HCT116 (cell line): ENCODE data around the gene ZSCAN9. TPM values are rescaled to one million over a fixed set of nuclear protein-coding genes. Genes with fewer than 3 reads are reported as not detected.

Source experiments
- ATAC-seq: fragments of 200-7000 bp; cut with Tn5 transposase; 2 replicates; pipeline ENCODE4 v1.9.1; 2020; ENCODE audit warnings: mild to moderate bottlenecking, moderate library complexity
- BruUV-seq: library from RNA; stranded (reverse); fragments of 400-500 nt; replicated peaks from 2 replicates; lab custom pipeline; 2021; lab: Mats Ljungman, UMichigan
- CTCF ChIA-PET: fragments of 300-600 bp; sonication (Branson Sonifier 250); formaldehyde crosslinking; loops from one replicate; lab custom pipeline; 2021; ENCODE audit warnings: antibody characterized with exemption; lab: Charles Lee
- POLR2A ChIA-PET: fragments of 300-600, 350-600 bp; sonication (Branson Sonifier 250); formaldehyde crosslinking; loops from one replicate; lab custom pipeline; 2021; ENCODE audit warnings: antibody characterized with exemption; lab: Charles Lee
- RAD21 ChIA-PET, 2 experiments: fragments of 300-600 bp; sonication (Branson Sonifier 250); formaldehyde crosslinking; loops; one replicate each; lab custom pipeline; 2023; ENCODE audit warnings: low total read pairs in 2 of 2; ENCODE audit not compliant: uncharacterized antibody in 2 of 2, unreplicated experiment in 2 of 2, low non-redundant PET in 1 of 2; lab: Charles Lee
- DNase-seq: peaks from one replicate; pipeline ENCODE4 v3.0.0-alpha.2; 2010; ENCODE audit warnings: low read depth, low spot score
- H2AFZ ChIP-seq: fragments of 200-600 bp; shearing (Covaris generic), sonication (generic); 2 replicates; pipeline ENCODE4 v1.6.1; 2017; ENCODE audit warnings: low read depth, mixed run types, mixed read lengths, antibody characterized with exemption, low read length; ENCODE audit not compliant: poor library complexity, severe bottlenecking
- H3K27ac ChIP-seq: 2 replicates; pipeline ENCODE4 v1.5.1; 2012; ENCODE audit warnings: low read depth, low read length
- H3K27me3 ChIP-seq: fragments of 200-600 bp; sonication (generic); 2 replicates; pipeline ENCODE4 v1.6.1; 2016; ENCODE audit warnings: mixed run types, low read length, mixed read lengths; ENCODE audit not compliant: insufficient read depth
- H3K36me3 ChIP-seq, 2 experiments: fragments of 200-500 bp in 1 of 2; fragments of 200-600 bp in 1 of 2; sonication (Bioruptor generic) in 1 of 2; sonication (generic) in 1 of 2; 2 replicates each; pipeline versions ENCODE4 v1.5.1 to v1.6.1; 2014 to 2016; ENCODE audit warnings: low read length in 2 of 2, inconsistent platforms in 1 of 2, mixed read lengths in 1 of 2, mixed run types in 1 of 2; ENCODE audit not compliant: insufficient read depth in 2 of 2, control insufficient read depth in 1 of 2
- H3K4me1 ChIP-seq, 2 experiments: fragments of 200-600 bp in 1 of 2; sonication (generic) in 1 of 2; 2 replicates each; pipeline versions ENCODE4 v1.5.1 to v1.6.1; 2012 to 2017; ENCODE audit warnings: low read length in 2 of 2, inconsistent platforms in 1 of 2, mild to moderate bottlenecking in 1 of 2, mixed read lengths in 1 of 2, mixed run types in 1 of 2, moderate library complexity in 1 of 2; ENCODE audit not compliant: insufficient read depth in 2 of 2, control insufficient read depth in 1 of 2
- H3K4me2 ChIP-seq: fragments of 200-600 bp; sonication (generic); 2 replicates; pipeline ENCODE4 v1.6.1; 2017; ENCODE audit warnings: mixed run types, low read length, mixed read lengths
- H3K4me3 ChIP-seq, 2 experiments: fragments of 200-600 bp in 1 of 2; sonication (generic) in 1 of 2; replicated peaks in 1 of 2; 2 replicates each; pipeline ENCODE4 v1.5.1; 2011 to 2016; ENCODE audit warnings: low read length in 2 of 2, control low read depth in 1 of 2, low read depth in 1 of 2, mild to moderate bottlenecking in 1 of 2, mixed read lengths in 1 of 2, mixed run types in 1 of 2
- H3K79me2 ChIP-seq: fragments of 200-600 bp; sonication (generic); 2 replicates; pipeline ENCODE4 v1.6.1; 2017; ENCODE audit warnings: mild to moderate bottlenecking, mixed run types, low read length, moderate library complexity, mixed read lengths; ENCODE audit not compliant: insufficient read depth
- H3K9ac ChIP-seq: fragments of 200-600 bp; sonication (generic); 2 replicates; pipeline ENCODE4 v1.6.1; 2016; ENCODE audit warnings: low read length, mixed read lengths
- H3K9me2 ChIP-seq: fragments of 200-600 bp; sonication (generic), shearing (Covaris generic); 2 replicates; pipeline ENCODE4 v1.6.1; 2017; ENCODE audit warnings: mixed run types, mild to moderate bottlenecking, moderate library complexity; ENCODE audit not compliant: insufficient read depth
- H3K9me3 ChIP-seq, 2 experiments: fragments of 200-500 bp in 1 of 2; fragments of 200-600 bp in 1 of 2; sonication (Bioruptor generic) in 1 of 2; sonication (generic) in 1 of 2; 2 replicates each; pipeline ENCODE4 v1.6.1; 2014 to 2017; ENCODE audit warnings: low read length in 2 of 2, mixed read lengths in 2 of 2, inconsistent platforms in 1 of 2, low read depth in 1 of 2, mild to moderate bottlenecking in 1 of 2, mixed run types in 1 of 2, moderate library complexity in 1 of 2; ENCODE audit not compliant: control insufficient read depth in 1 of 2, insufficient read depth in 1 of 2
- H4K20me1 ChIP-seq: fragments of 200-600 bp; sonication (generic), shearing (Covaris generic); 2 replicates; pipeline ENCODE4 v1.6.1; 2017; ENCODE audit warnings: mixed run types, mild to moderate bottlenecking, moderate library complexity; ENCODE audit not compliant: insufficient read depth
- ELF1 ChIP-seq: IDR thresholded peaks from 2 replicates; pipeline ENCODE4 v1.6.1; 2012; ENCODE audit warnings: low read depth, borderline replicate concordance
- EZH2 ChIP-seq: fragments of 200-600 bp; sonication (generic); IDR thresholded peaks from 2 replicates; pipeline ENCODE4 v1.6.1; 2017; ENCODE audit warnings: antibody characterized with exemption, mixed run types
- EZH2phosphoT487 ChIP-seq: fragments of 200-600 bp; IDR thresholded peaks from 2 replicates; pipeline ENCODE4 v1.6.1; 2018; ENCODE audit warnings: antibody characterized with exemption, borderline replicate concordance
- FOSL1 ChIP-seq: IDR thresholded peaks from 2 replicates; pipeline ENCODE4 v1.6.1; 2012; ENCODE audit warnings: low read depth
- JUND ChIP-seq: IDR thresholded peaks from 2 replicates; pipeline ENCODE4 v1.6.1; 2012
- POLR2A ChIP-seq: IDR thresholded peaks from 2 replicates; pipeline ENCODE4 v1.7.0; 2011; ENCODE audit warnings: borderline replicate concordance; ENCODE audit not compliant: insufficient read depth, insufficient read length; ENCODE audit errors: extremely low read depth
- POLR2AphosphoS5 ChIP-seq: IDR thresholded peaks from 2 replicates; pipeline ENCODE4 v1.6.1; 2011; ENCODE audit warnings: mild to moderate bottlenecking, low read depth, low read length, moderate library complexity
- RAD21 ChIP-seq: IDR thresholded peaks from 2 replicates; pipeline ENCODE4 v1.6.1; 2012; ENCODE audit warnings: low read depth, mild to moderate bottlenecking
- SP1 ChIP-seq: IDR thresholded peaks from 2 replicates; pipeline ENCODE4 v1.6.1; 2012; ENCODE audit warnings: low read depth
- SRF ChIP-seq: IDR thresholded peaks from 2 replicates; pipeline ENCODE4 v1.6.1; 2012; ENCODE audit warnings: low read depth
- TCF7L2 ChIP-seq: IDR thresholded peaks from 2 replicates; pipeline ENCODE4 v1.7.0; 2011; ENCODE audit warnings: borderline replicate concordance, inconsistent platforms; ENCODE audit not compliant: insufficient read depth, insufficient read length; ENCODE audit errors: extremely low read depth
- YY1 ChIP-seq: IDR thresholded peaks from 2 replicates; pipeline ENCODE4 v1.6.1; 2011; ENCODE audit warnings: low read length, low read depth, moderate library complexity, mild to moderate bottlenecking; ENCODE audit not compliant: insufficient replicate concordance; ENCODE audit errors: extremely low read depth
- ZNF274 ChIP-seq: fragments of 200-500 bp; sonication (Bioruptor generic); IDR thresholded peaks from 2 replicates; pipeline ENCODE4 v1.6.1; 2014; ENCODE audit warnings: mild to moderate bottlenecking, low read depth, low read length, inconsistent platforms
- intact Hi-C: fragments of 100-400 bp; cut with micrococcal nuclease; formaldehyde crosslinking; loops from 2 replicates; pipeline ENCODE4 v1.10.0; 2022
- total RNA-seq: library from RNA; stranded (reverse); gene quantifications from one replicate; pipeline ENCODE4 v1.2.1, GENCODE V29; 2021; ENCODE audit not compliant: unreplicated experiment
- TF ChIP-seq, protein P1 (sequence below): IDR thresholded peaks from 2 replicates; pipeline ENCODE4 v1.6.1; 2012; ENCODE audit warnings: low read depth
- TF ChIP-seq, protein P2 (sequence below): IDR thresholded peaks from 2 replicates; pipeline ENCODE4 v1.6.1; 2011; ENCODE audit warnings: mild to moderate bottlenecking, low read length, moderate library complexity; ENCODE audit not compliant: insufficient replicate concordance; ENCODE audit errors: extremely low read depth
- TF ChIP-seq, protein P3 (sequence below): IDR thresholded peaks from 2 replicates; pipeline ENCODE4 v1.6.1; 2012

ZSCAN9 gene
- total RNA-seq, 1 experiment from 2014 or later, result 10.8 TPM

DNA sequence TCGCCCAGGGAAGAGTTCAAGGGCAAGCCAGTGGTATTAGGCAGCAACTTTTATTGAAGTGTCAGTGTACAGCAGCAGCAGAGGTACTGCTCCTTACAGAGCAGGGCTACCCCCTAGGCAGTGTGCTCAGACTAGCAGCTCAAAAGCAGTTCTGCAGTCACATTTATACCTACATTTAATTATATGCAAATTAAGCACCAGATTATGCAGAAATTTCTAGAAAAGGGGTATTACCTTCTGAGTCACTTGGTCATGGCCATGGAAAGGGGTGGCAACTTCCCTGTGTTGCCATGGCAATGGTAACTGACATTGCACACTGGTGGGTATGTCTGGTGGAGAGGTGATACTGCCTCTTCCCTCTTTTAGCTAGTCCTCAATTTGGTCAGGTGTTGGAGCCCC is 29.0 kb downstream of the ZSCAN9 start:
- Histone ChIP-seq H3K36me3 (no peaks in the 10 kb centered on the region), H3K9me2 (no peaks in the 10 kb centered on the region), H3K4me3 (no peak overlapping the region), H3K4me1 (peaks cover 7 to 15% of the 10 kb centered on the region in 2 experiments; a peak in 3 of 4 replicates), H3K79me2 (peaks cover 12% of the 10 kb centered on the region), H3K27ac (no peak overlapping the region), H3K9me3 (no peaks in the 10 kb centered on the region), H2AFZ (no peak overlapping the region), H3K27me3 (no peaks in the 10 kb centered on the region), H3K9ac (no peak overlapping the region), H3K4me2 (no peak overlapping the region), H4K20me1 (no peaks in the 10 kb centered on the region)
- RAD21 ChIA-PET, result no interaction called here
- CTCF ChIA-PET, result no interaction called here
- no TSS peak for BruUV-seq
- intact Hi-C loops, result no loop called here
- no peak for ATAC-seq
- POLR2A ChIA-PET, result interaction anchor here (1.2 to 2.5 kb wide), 3 partner anchors 10 to 15 kb away, joined by 4 to 11 read pairs (median 4); partner anchors contain the start of gene ZSCAN26
- TF ChIP-seq ZNF274, result no peak
- no peak for TF ChIP-seq POLR2AphosphoS5
- no peak for TF ChIP-seq POLR2A
- no peak for TF ChIP-seq EZH2phosphoT487
- DNase-seq, result no peak

DNA sequence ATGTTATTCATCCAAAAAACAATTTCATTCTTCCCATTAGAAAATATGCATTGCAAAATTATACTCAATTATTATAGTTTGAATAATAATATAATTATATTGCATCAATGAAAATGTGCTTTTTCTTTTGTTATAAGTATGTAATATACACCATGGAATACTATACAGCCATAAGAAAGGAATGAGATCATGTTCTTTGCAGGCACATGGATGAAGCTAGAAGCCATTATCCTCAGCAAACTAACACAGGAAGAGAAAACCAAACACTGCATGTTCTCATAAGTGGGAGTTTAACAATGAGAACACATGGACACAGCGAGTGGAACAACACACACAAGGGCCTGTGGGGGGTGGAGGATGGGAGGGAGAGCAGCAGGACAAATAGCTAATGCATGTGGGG is 32.0 kb downstream of the ZSCAN9 start:
- Histone ChIP-seq H3K36me3 (no peaks in the 10 kb centered on the region), H3K4me1 (peaks cover 0 to 9% of the 10 kb centered on the region in 2 experiments; a peak in 1 of 4 replicates), H3K9me3 (no peaks in the 10 kb centered on the region), H2AFZ (no peak overlapping the region), H3K27me3 (no peaks in the 10 kb centered on the region), H3K27ac (no peak overlapping the region), H3K9ac (no peak overlapping the region), H4K20me1 (no peaks in the 10 kb centered on the region), H3K4me3 (no peak overlapping the region), H3K79me2 (no peaks in the 10 kb centered on the region; the same call in 1 of the 2 replicates), H3K4me2 (no peak overlapping the region), H3K9me2 (no peaks in the 10 kb centered on the region)
- POLR2A ChIA-PET, result no interaction called here
- RAD21 ChIA-PET, result no interaction called here
- CTCF ChIA-PET, result no interaction called here
- BruUV-seq, result no TSS peak
- ATAC-seq, result no peak
- TF ChIP-seq TCF7L2, result no peak
- no peak for TF ChIP-seq ZNF274
- TF ChIP-seq, protein P1, sequence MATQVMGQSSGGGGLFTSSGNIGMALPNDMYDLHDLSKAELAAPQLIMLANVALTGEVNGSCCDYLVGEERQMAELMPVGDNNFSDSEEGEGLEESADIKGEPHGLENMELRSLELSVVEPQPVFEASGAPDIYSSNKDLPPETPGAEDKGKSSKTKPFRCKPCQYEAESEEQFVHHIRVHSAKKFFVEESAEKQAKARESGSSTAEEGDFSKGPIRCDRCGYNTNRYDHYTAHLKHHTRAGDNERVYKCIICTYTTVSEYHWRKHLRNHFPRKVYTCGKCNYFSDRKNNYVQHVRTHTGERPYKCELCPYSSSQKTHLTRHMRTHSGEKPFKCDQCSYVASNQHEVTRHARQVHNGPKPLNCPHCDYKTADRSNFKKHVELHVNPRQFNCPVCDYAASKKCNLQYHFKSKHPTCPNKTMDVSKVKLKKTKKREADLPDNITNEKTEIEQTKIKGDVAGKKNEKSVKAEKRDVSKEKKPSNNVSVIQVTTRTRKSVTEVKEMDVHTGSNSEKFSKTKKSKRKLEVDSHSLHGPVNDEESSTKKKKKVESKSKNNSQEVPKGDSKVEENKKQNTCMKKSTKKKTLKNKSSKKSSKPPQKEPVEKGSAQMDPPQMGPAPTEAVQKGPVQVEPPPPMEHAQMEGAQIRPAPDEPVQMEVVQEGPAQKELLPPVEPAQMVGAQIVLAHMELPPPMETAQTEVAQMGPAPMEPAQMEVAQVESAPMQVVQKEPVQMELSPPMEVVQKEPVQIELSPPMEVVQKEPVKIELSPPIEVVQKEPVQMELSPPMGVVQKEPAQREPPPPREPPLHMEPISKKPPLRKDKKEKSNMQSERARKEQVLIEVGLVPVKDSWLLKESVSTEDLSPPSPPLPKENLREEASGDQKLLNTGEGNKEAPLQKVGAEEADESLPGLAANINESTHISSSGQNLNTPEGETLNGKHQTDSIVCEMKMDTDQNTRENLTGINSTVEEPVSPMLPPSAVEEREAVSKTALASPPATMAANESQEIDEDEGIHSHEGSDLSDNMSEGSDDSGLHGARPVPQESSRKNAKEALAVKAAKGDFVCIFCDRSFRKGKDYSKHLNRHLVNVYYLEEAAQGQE, result no peak
- TF ChIP-seq, protein P2, sequence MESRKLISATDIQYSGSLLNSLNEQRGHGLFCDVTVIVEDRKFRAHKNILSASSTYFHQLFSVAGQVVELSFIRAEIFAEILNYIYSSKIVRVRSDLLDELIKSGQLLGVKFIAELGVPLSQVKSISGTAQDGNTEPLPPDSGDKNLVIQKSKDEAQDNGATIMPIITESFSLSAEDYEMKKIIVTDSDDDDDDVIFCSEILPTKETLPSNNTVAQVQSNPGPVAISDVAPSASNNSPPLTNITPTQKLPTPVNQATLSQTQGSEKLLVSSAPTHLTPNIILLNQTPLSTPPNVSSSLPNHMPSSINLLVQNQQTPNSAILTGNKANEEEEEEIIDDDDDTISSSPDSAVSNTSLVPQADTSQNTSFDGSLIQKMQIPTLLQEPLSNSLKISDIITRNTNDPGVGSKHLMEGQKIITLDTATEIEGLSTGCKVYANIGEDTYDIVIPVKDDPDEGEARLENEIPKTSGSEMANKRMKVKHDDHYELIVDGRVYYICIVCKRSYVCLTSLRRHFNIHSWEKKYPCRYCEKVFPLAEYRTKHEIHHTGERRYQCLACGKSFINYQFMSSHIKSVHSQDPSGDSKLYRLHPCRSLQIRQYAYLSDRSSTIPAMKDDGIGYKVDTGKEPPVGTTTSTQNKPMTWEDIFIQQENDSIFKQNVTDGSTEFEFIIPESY, result no peak
- TF ChIP-seq, protein P3, sequence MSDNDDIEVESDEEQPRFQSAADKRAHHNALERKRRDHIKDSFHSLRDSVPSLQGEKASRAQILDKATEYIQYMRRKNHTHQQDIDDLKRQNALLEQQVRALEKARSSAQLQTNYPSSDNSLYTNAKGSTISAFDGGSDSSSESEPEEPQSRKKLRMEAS, result no peak
- TF ChIP-seq EZH2, result no peak
- TF ChIP-seq YY1, result no peak
- TF ChIP-seq SRF, result no peak
- no peak for TF ChIP-seq RAD21
- TF ChIP-seq FOSL1, result no peak
- TF ChIP-seq JUND, result no peak
- no peak for TF ChIP-seq ELF1
- no peak for TF ChIP-seq SP1
- intact Hi-C loops, result no loop called here
- DNase-seq, result no peak
